Type B pancreatic cell (in vitro differentiated cells): ENCODE measurements around the gene PAM16. TPM values are rescaled to one million over a fixed set of nuclear protein-coding genes. Genes with fewer than 3 reads are reported as not detected.
A peak's percentile ranks its signal among the peaks of the same experiment; 100 is the strongest.

Experiments
- DNase-seq: peaks from one replicate; pipeline ENCODE4 v3.0.0; 2021; ENCODE audit warnings: mixed read lengths; ENCODE audit not compliant: unreplicated experiment; ENCODE audit errors: extremely low spot score
- H3K27ac Mint-ChIP-seq: 2 replicates; pipeline ENCODE4 v1.8.0; 2021; ENCODE audit warnings: mild to moderate bottlenecking, mixed read lengths
- H3K27me3 Mint-ChIP-seq: 2 replicates; pipeline ENCODE4 v1.8.0; 2021; ENCODE audit warnings: mixed read lengths
- H3K36me3 Mint-ChIP-seq: 2 replicates; pipeline ENCODE4 v1.8.0; 2021; ENCODE audit warnings: mixed read lengths
- H3K4me1 Mint-ChIP-seq: one replicate; pipeline ENCODE4 v1.8.0; 2021; ENCODE audit warnings: mixed read lengths; ENCODE audit not compliant: unreplicated experiment
- H3K4me3 Mint-ChIP-seq: 2 replicates; pipeline ENCODE4 v1.8.0; 2021; ENCODE audit warnings: mild to moderate bottlenecking, mixed read lengths
- H3K9me3 Mint-ChIP-seq: 2 replicates; pipeline ENCODE4 v1.8.0; 2021; ENCODE audit warnings: mixed read lengths
- CTCF ChIP-seq: fragments of 200-600 bp; sonication (generic); conservative IDR thresholded peaks from 2 replicates; pipeline ENCODE4 v1.5.0; 2021; ENCODE audit warnings: antibody characterized with exemption, mild to moderate bottlenecking
- total RNA-seq: library from RNA; stranded (reverse); gene quantifications from 2 replicates; pipeline ENCODE4 v1.2.1, GENCODE V29; 2021; ENCODE audit warnings: low replicate concordance

Gene PAM16
- total RNA-seq, 1 donor from 2014 or later, result 39.3 TPM

- no peaks in the 10 kb centered on the region for H3K27me3 Mint-ChIP-seq
- H3K36me3 Mint-ChIP-seq, result peaks cover 5% of the 10 kb centered on the region
- H3K27ac Mint-ChIP-seq, result peak overlapping the region; percentile 66
- no peak for TF ChIP-seq CTCF
- DNase-seq, result peak; percentile 86
- peak overlapping the region; percentile 34 for H3K4me3 Mint-ChIP-seq
- H3K4me1 Mint-ChIP-seq, result peaks cover 22% of the 10 kb centered on the region
- no peaks in the 10 kb centered on the region for H3K9me3 Mint-ChIP-seq
These were observed 41.5 kb upstream of the PAM16 start for GRCh38 chr16:4392382-4393239.

- Mint-ChIP-seq H3K27me3 (no peaks in the 10 kb centered on the region), H3K36me3 (peaks cover 5% of the 10 kb centered on the region), H3K4me3 (no peak overlapping the region), H3K9me3 (no peaks in the 10 kb centered on the region), H3K27ac (no peak overlapping the region), H3K4me1 (peaks cover 22% of the 10 kb centered on the region)
- TF ChIP-seq CTCF, result no peak
- no peak for DNase-seq
These were observed 40.7 kb upstream of the PAM16 start for GRCh38 chr16:4391631-4392381.

- no peaks in the 10 kb centered on the region for H3K9me3 Mint-ChIP-seq
- TF ChIP-seq CTCF, result peak; percentile 24
- no peak for DNase-seq
- H3K27me3 Mint-ChIP-seq, result no peaks in the 10 kb centered on the region
- peaks cover 3% of the 10 kb centered on the region for H3K36me3 Mint-ChIP-seq
- H3K4me3 Mint-ChIP-seq, result no peak overlapping the region
- H3K4me1 Mint-ChIP-seq, result peaks cover 19% of the 10 kb centered on the region
- H3K27ac Mint-ChIP-seq, result peak overlapping the region; percentile 72
These were observed 39.4 kb upstream of the PAM16 start for GRCh38 chr16:4390266-4391260.

GRCh38 chr16:4389051-4389955, 38.2 kb upstream of the PAM16 start:
- TF ChIP-seq CTCF, result no peak
- Mint-ChIP-seq H3K9me3 (no peaks in the 10 kb centered on the region), H3K4me3 (no peak overlapping the region), H3K27me3 (no peaks in the 10 kb centered on the region), H3K27ac (peak overlapping the region; percentile 72), H3K4me1 (peaks cover 22% of the 10 kb centered on the region), H3K36me3 (no peaks in the 10 kb centered on the region)
- no peak for DNase-seq
